Measurements from ENCODE around the gene MVB12B.

Gene MVB12B

GRCh38 chr9:126488881-126489404 lies 162.3 kb downstream of the MVB12B start:
- TF ChIP-seq ZNF274 (IDR thresholded peaks at IDR 0.05; ENCODE audit: low read depth, low read length): no peak
- H3K4me3 ChIP-seq (ENCODE audit: low read length): no peak overlapping the region

- TF ChIP-seq ZNF274 (IDR thresholded peaks at IDR 0.05; ENCODE audit: low read depth, low read length): no peak
- H3K4me3 ChIP-seq (ENCODE audit: low read length): no peak overlapping the region
Observed at GRCh38 chr9:126489581-126490213, 163.1 kb downstream of the MVB12B start.

- no peak overlapping the region for H3K4me3 ChIP-seq (ENCODE audit: low read length)
- TF ChIP-seq ZNF274 (IDR thresholded peaks at IDR 0.05; ENCODE audit: low read depth, low read length): no peak
Observed at GRCh38 chr9:126490214-126490631, 163.6 kb downstream of the MVB12B start.

GRCh38 chr9:126490871-126491567 lies 164.4 kb downstream of the MVB12B start:
- no peak for TF ChIP-seq ZNF274 (IDR thresholded peaks at IDR 0.05; ENCODE audit: low read depth, low read length)
- H3K4me3 ChIP-seq (ENCODE audit: low read length): no peak overlapping the region

- no peak overlapping the region for H3K4me3 ChIP-seq (ENCODE audit: low read length)
- no peak for TF ChIP-seq ZNF274 (IDR thresholded peaks at IDR 0.05; ENCODE audit: low read depth, low read length)
Observed at GRCh38 chr9:126491568-126491879, 164.9 kb downstream of the MVB12B start.

GRCh38 chr9:126491949-126492348 lies 165.3 kb downstream of the MVB12B start:
- no peak overlapping the region for H3K4me3 ChIP-seq (ENCODE audit: low read length)
- TF ChIP-seq ZNF274 (IDR thresholded peaks at IDR 0.05; ENCODE audit: low read depth, low read length): no peak

- H3K4me3 ChIP-seq (ENCODE audit: low read length): no peak overlapping the region
- no peak for TF ChIP-seq ZNF274 (IDR thresholded peaks at IDR 0.05; ENCODE audit: low read depth, low read length)
Observed at GRCh38 chr9:126494264-126494663, 167.6 kb downstream of the MVB12B start.

GRCh38 chr9:126494746-126495145 lies 168.1 kb downstream of the MVB12B start:
- H3K4me3 ChIP-seq (ENCODE audit: low read length): no peak overlapping the region
- TF ChIP-seq ZNF274 (IDR thresholded peaks at IDR 0.05; ENCODE audit: low read depth, low read length): no peak

GRCh38 chr9:126495411-126496180 lies 169.0 kb downstream of the MVB12B start:
- no peak for TF ChIP-seq ZNF274 (IDR thresholded peaks at IDR 0.05; ENCODE audit: low read depth, low read length)

GRCh38 chr9:126496181-126496576 lies 169.6 kb downstream of the MVB12B start:
- TF ChIP-seq ZNF274 (IDR thresholded peaks at IDR 0.05; ENCODE audit: low read depth, low read length): no peak
- H3K4me3 ChIP-seq (ENCODE audit: low read length): no peak overlapping the region

More at GRCh38 chr9:126495411-126496180, 169.0 kb downstream of the MVB12B start:
- no peak overlapping the region for H3K4me3 ChIP-seq (ENCODE audit: low read length)

GRCh38 chr9:126496781-126497659 lies 170.4 kb downstream of the MVB12B start:
- H3K4me3 ChIP-seq (ENCODE audit: low read length): no peak overlapping the region
- TF ChIP-seq ZNF274 (IDR thresholded peaks at IDR 0.05; ENCODE audit: low read depth, low read length): no peak

GRCh38 chr9:126497660-126498275 lies 171.1 kb downstream of the MVB12B start:
- no peak overlapping the region for H3K4me3 ChIP-seq (ENCODE audit: low read length)
- no peak for TF ChIP-seq ZNF274 (IDR thresholded peaks at IDR 0.05; ENCODE audit: low read depth, low read length)

GRCh38 chr9:126498331-126498730 lies 171.7 kb downstream of the MVB12B start:
- H3K4me3 ChIP-seq (ENCODE audit: low read length): no peak overlapping the region
- TF ChIP-seq ZNF274 (IDR thresholded peaks at IDR 0.05; ENCODE audit: low read depth, low read length): no peak
